Measurements from ENCODE around the gene OSBPL10. TPM values are rescaled to one million over a fixed set of nuclear protein-coding genes. Genes with fewer than 3 reads are reported as not detected.

The OSBPL10 gene
- total and polyA plus RNA-seq, 3 donors from 2014 or later = 113 to 175 (median 160) TPM

DNA sequence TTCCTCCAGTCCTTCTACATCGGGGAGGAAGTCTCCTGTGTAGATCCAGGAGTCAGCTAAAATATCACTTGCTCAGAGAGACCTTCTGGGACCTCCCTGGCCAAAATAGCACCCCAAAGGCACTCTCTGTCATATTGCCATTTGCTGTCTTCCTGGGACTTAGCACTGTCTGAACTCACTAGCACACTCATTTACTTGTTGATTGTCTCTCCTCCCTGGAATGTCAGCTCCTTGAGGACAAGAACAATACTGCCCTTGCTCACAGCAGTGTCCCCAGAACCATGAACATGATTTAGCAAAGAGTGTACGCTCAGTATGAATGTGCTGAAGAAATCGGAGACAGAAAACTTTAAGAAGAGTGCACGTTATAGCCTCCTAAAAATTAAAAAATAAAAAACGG is 245.4 kb downstream of the OSBPL10 start:
- WGBS, 2 donors = 85 to 97% methylated on average over 5 of the region's 5 CpGs
- intact Hi-C loops (cut with DNase I; ENCODE audit: low total_unique reads) = no loop called here
- no peaks in the 10 kb centered on the region for H3K27me3 ChIP-seq
- H3K36me3 ChIP-seq (ENCODE audit: low read depth, missing control alignments) = no peaks in the 10 kb centered on the region
- H3K4me1 ChIP-seq = peaks cover 3% of the 10 kb centered on the region
- no peak overlapping the region for H3K27ac ChIP-seq
- no peak for DNase-seq
- no peak overlapping the region for H3K4me3 ChIP-seq
- TF ChIP-seq, protein P1, sequence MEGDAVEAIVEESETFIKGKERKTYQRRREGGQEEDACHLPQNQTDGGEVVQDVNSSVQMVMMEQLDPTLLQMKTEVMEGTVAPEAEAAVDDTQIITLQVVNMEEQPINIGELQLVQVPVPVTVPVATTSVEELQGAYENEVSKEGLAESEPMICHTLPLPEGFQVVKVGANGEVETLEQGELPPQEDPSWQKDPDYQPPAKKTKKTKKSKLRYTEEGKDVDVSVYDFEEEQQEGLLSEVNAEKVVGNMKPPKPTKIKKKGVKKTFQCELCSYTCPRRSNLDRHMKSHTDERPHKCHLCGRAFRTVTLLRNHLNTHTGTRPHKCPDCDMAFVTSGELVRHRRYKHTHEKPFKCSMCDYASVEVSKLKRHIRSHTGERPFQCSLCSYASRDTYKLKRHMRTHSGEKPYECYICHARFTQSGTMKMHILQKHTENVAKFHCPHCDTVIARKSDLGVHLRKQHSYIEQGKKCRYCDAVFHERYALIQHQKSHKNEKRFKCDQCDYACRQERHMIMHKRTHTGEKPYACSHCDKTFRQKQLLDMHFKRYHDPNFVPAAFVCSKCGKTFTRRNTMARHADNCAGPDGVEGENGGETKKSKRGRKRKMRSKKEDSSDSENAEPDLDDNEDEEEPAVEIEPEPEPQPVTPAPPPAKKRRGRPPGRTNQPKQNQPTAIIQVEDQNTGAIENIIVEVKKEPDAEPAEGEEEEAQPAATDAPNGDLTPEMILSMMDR (IDR thresholded peaks at IDR 0.05) = no peak
- no peak for TF ChIP-seq POLR2A (IDR thresholded peaks at IDR 0.05)
- H3K9me3 ChIP-seq = no peaks in the 10 kb centered on the region

DNA sequence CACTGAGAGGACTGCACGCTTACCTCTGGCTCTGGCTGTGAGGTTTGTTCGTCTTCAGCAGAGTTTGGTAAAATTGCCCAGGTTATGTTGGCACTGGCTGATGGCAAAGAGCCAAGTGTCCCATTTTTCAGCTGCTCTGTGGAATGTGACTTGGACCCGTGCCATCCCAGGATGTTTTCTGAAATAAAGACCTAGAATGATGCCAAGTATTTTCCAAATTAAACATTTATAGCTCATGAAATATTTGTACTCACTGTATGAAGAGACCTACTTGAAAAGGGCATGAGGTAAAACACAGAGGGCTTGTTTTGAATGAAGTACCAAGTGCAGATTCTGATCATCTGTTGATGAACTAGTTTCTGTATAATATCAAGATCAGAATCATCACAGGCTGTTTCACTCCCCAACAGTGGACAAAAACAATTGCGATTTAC is 247.8 kb downstream of the OSBPL10 start:
- intact Hi-C loops (cut with DNase I; ENCODE audit: low total_unique reads) = no loop called here
- Histone ChIP-seq H3K36me3 (ENCODE audit: low read depth, missing control alignments) (no peaks in the 10 kb centered on the region), H3K27ac (no peak overlapping the region), H3K9me3 (no peaks in the 10 kb centered on the region), H3K27me3 (no peaks in the 10 kb centered on the region), H3K4me1 (peaks cover 3% of the 10 kb centered on the region), H3K4me3 (no peak overlapping the region)
- 69 to 77% methylated on average over 4 of the region's 4 CpGs for WGBS, 2 donors
- peak; percentile 33 for DNase-seq
- no peak for TF ChIP-seq POLR2A (IDR thresholded peaks at IDR 0.05)
- TF ChIP-seq, protein P1 (IDR thresholded peaks at IDR 0.05) = no peak

DNA sequence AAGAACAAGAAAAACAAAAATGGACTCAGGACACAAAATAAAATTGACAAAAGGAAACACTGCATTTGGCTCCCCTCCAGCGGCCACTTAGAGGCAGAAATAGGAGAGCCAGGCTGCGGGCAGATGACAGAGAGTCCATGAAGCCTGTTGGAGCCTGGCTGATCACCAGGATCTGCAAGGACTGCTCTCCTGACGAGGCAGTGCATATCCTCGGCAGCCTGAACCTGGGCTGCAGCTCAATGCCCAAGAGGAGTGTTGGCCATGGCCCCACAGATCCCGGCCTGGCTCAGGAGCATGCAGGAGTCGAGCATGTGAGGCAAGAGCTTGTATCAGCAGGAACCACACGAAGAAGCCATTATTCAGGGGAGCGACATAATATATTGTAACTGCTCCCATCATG is 248.5 kb downstream of the OSBPL10 start:
- no peaks in the 10 kb centered on the region for H3K27me3 ChIP-seq
- intact Hi-C loops (cut with DNase I; ENCODE audit: low total_unique reads) = no loop called here
- H3K27ac ChIP-seq = no peak overlapping the region
- H3K4me3 ChIP-seq = no peak overlapping the region
- no peaks in the 10 kb centered on the region for H3K36me3 ChIP-seq (ENCODE audit: low read depth, missing control alignments)
- WGBS, 2 donors = 88 to 89% methylated on average over 4 to 8 of the region's 8 CpGs
- no peak for DNase-seq
- no peaks in the 10 kb centered on the region for H3K9me3 ChIP-seq
- no peak for TF ChIP-seq POLR2A (IDR thresholded peaks at IDR 0.05)
- TF ChIP-seq, protein P1 (IDR thresholded peaks at IDR 0.05) = no peak
- H3K4me1 ChIP-seq = peaks cover 3% of the 10 kb centered on the region

DNA sequence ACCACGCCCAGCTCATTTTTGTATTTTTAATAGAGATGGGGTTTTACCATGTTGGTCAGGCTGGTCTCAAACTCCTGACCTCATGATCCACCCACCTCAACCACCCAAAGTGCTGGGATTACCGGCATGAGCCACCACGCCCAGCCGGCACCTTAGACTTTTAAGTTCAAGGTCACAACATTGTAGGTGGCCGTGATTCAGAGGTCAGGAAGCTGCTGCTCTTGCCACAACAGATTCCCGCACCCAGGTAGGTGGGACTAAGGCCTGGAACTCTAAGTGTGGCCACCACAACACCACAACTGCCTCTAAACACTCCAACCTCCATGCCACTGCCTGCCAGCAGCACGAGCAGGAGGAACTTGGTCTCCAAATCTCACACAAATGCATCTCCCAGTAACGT is 251.5 kb downstream of the OSBPL10 start:
- H3K27me3 ChIP-seq = no peaks in the 10 kb centered on the region
- DNase-seq = no peak
- H3K4me1 ChIP-seq = peaks cover 3% of the 10 kb centered on the region
- no peak for TF ChIP-seq POLR2A (IDR thresholded peaks at IDR 0.05)
- TF ChIP-seq, protein P1 (IDR thresholded peaks at IDR 0.05) = no peak
- no peak overlapping the region for H3K27ac ChIP-seq
- intact Hi-C loops (cut with DNase I; ENCODE audit: low total_unique reads) = no loop called here
- H3K4me3 ChIP-seq = no peak overlapping the region
- H3K36me3 ChIP-seq (ENCODE audit: low read depth, missing control alignments) = no peaks in the 10 kb centered on the region
- WGBS, 2 donors = 83 to 92% methylated on average over 6 to 8 of the region's 8 CpGs
- H3K9me3 ChIP-seq = no peaks in the 10 kb centered on the region

DNA sequence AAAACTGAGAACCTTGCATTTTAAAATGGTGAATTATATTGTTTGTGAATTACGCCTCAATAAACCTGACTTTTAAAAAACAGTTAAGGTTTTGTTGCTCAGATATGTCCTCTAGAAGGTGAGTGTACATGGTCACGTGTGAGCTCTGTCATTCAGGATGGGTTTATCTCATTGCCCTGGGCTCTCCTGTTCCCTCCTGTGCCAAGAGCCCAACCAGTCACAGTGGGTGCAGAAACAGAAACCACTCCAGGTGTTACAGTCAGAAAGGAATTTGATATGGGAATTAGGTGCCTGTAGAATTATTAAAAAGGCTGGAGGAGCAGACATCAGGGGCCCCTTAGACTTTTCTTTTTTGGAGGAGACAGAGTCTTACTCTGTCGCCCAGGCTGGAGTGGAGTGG is 252.0 kb downstream of the OSBPL10 start:
- TF ChIP-seq, protein P1 (IDR thresholded peaks at IDR 0.05) = no peak
- TF ChIP-seq POLR2A (IDR thresholded peaks at IDR 0.05) = no peak
- Histone ChIP-seq H3K9me3 (no peaks in the 10 kb centered on the region), H3K4me3 (no peak overlapping the region), H3K4me1 (peaks cover 3% of the 10 kb centered on the region), H3K27me3 (no peaks in the 10 kb centered on the region), H3K36me3 (ENCODE audit: low read depth, missing control alignments) (no peaks in the 10 kb centered on the region), H3K27ac (no peak overlapping the region)
- 90 to 92% methylated on average over 3 of the region's 3 CpGs for WGBS, 2 donors
- DNase-seq = no peak
- intact Hi-C loops (cut with DNase I; ENCODE audit: low total_unique reads) = no loop called here
